ENCODE data around the gene ABHD6.

The ABHD6 gene

GRCh38 chr3:58243976-58244585, 6.5 kb downstream of the ABHD6 start:
- Histone ChIP-seq H3K9ac (ENCODE audit: low read length) (no peak overlapping the region), H3K4me1 (ENCODE audit: control insufficient read depth, insufficient read depth, low read length) (peaks cover 6% of the 10 kb centered on the region), H3K36me3 (ENCODE audit: control insufficient read depth, insufficient read depth, low read length) (no peaks in the 10 kb centered on the region), H3K27me3 (ENCODE audit: control insufficient read depth, insufficient read depth, low read length) (peaks cover 4% of the 10 kb centered on the region; the same call in 1 of the 2 replicates), H3K4me3 (ENCODE audit: low read depth, low read length) (no peak overlapping the region), H3K27ac (ENCODE audit: low read depth, low read length) (no peak overlapping the region), H3K9me3 (ENCODE audit: control insufficient read depth, insufficient read depth, low read depth, low read length) (no peaks in the 10 kb centered on the region)

GRCh38 chr3:58246148-58247047, 8.8 kb downstream of the ABHD6 start:
- Histone ChIP-seq H3K27ac (ENCODE audit: low read depth, low read length) (no peak overlapping the region), H3K4me3 (ENCODE audit: low read depth, low read length) (no peak overlapping the region), H3K4me1 (ENCODE audit: control insufficient read depth, insufficient read depth, low read length) (peaks cover 16% of the 10 kb centered on the region), H3K9ac (ENCODE audit: low read length) (no peak overlapping the region), H3K9me3 (ENCODE audit: control insufficient read depth, insufficient read depth, low read depth, low read length) (no peaks in the 10 kb centered on the region), H3K36me3 (ENCODE audit: control insufficient read depth, insufficient read depth, low read length) (no peaks in the 10 kb centered on the region), H3K27me3 (ENCODE audit: control insufficient read depth, insufficient read depth, low read length) (no peaks in the 10 kb centered on the region)

DNA sequence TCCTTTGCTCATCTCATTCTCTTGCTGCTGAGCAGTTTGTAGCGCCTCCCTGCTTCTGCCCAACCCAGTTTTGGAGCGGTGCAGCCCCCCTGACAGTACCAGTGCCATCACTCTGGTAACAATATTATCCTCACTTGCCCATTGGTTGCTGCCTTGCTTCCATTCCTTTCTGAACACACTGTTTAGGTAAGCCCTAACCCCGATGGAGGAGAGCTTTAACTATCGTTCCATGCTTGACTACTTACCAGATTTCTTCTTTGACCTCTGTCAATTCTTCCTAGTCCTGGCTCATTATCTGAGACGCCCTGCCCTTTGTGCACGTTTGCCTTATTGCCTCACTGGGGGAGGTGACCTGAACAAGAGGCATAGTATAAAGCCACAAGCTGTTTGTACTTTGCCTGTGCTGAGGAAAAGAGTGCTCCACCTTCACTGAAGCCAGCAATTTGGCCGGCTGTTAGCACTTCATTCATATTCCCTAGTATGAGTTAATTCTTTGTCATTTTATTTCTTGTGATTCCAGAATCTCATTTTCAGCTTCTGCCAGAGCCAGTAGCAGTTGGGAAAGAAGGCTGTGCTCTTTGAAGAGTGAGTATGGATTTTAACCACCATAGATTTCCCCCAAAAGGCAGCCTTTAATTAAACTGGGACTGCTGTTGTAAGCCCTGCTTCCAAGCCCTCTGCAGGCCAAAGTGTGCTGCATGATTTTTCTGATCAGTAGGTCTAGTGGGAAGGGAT, 11.9 kb downstream of the ABHD6 start:
- Histone ChIP-seq H3K36me3 (ENCODE audit: control insufficient read depth, insufficient read depth, low read length) (no peaks in the 10 kb centered on the region), H3K9ac (ENCODE audit: low read length) (no peak overlapping the region), H3K27ac (ENCODE audit: low read depth, low read length) (no peak overlapping the region), H3K27me3 (ENCODE audit: control insufficient read depth, insufficient read depth, low read length) (no peaks in the 10 kb centered on the region), H3K9me3 (ENCODE audit: control insufficient read depth, insufficient read depth, low read depth, low read length) (no peaks in the 10 kb centered on the region), H3K4me1 (ENCODE audit: control insufficient read depth, insufficient read depth, low read length) (peaks cover 16% of the 10 kb centered on the region), H3K4me3 (ENCODE audit: low read depth, low read length) (no peak overlapping the region; the same call in 1 of the 2 replicates)

GRCh38 chr3:58250093-58250707, 12.6 kb downstream of the ABHD6 start:
- Histone ChIP-seq H3K36me3 (ENCODE audit: control insufficient read depth, insufficient read depth, low read length) (no peaks in the 10 kb centered on the region), H3K27me3 (ENCODE audit: control insufficient read depth, insufficient read depth, low read length) (no peaks in the 10 kb centered on the region)

GRCh38 chr3:58251631-58252035, 14.0 kb downstream of the ABHD6 start:
- H3K27me3 ChIP-seq (ENCODE audit: control insufficient read depth, insufficient read depth, low read length), result no peaks in the 10 kb centered on the region
- H3K9ac ChIP-seq (ENCODE audit: low read length), result no peak overlapping the region
- no peaks in the 10 kb centered on the region for H3K36me3 ChIP-seq (ENCODE audit: control insufficient read depth, insufficient read depth, low read length)
- no peak overlapping the region for H3K4me3 ChIP-seq (ENCODE audit: low read depth, low read length)
- peaks cover 10% of the 10 kb centered on the region for H3K4me1 ChIP-seq (ENCODE audit: control insufficient read depth, insufficient read depth, low read length)
- no peaks in the 10 kb centered on the region for H3K9me3 ChIP-seq (ENCODE audit: control insufficient read depth, insufficient read depth, low read depth, low read length)
- no peak overlapping the region for H3K27ac ChIP-seq (ENCODE audit: low read depth, low read length)

More at GRCh38 chr3:58250093-58250707, 12.6 kb downstream of the ABHD6 start:
- peak overlapping the region; percentile 0 for H3K9ac ChIP-seq (ENCODE audit: low read length)
- H3K4me3 ChIP-seq (ENCODE audit: low read depth, low read length), result no peak overlapping the region
- no peaks in the 10 kb centered on the region for H3K9me3 ChIP-seq (ENCODE audit: control insufficient read depth, insufficient read depth, low read depth, low read length)
- H3K27ac ChIP-seq (ENCODE audit: low read depth, low read length), result no peak overlapping the region
- H3K4me1 ChIP-seq (ENCODE audit: control insufficient read depth, insufficient read depth, low read length), result peaks cover 16% of the 10 kb centered on the region

- Histone ChIP-seq H3K36me3 (ENCODE audit: control insufficient read depth, insufficient read depth, low read length) (no peaks in the 10 kb centered on the region), H3K9me3 (ENCODE audit: control insufficient read depth, insufficient read depth, low read depth, low read length) (no peaks in the 10 kb centered on the region), H3K4me3 (ENCODE audit: low read depth, low read length) (no peak overlapping the region), H3K9ac (ENCODE audit: low read length) (no peak overlapping the region), H3K27me3 (ENCODE audit: control insufficient read depth, insufficient read depth, low read length) (no peaks in the 10 kb centered on the region), H3K27ac (ENCODE audit: low read depth, low read length) (no peak overlapping the region), H3K4me1 (ENCODE audit: control insufficient read depth, insufficient read depth, low read length) (peaks cover 9% of the 10 kb centered on the region)
Measured at GRCh38 chr3:58254144-58254543, 16.6 kb downstream of the ABHD6 start.

DNA sequence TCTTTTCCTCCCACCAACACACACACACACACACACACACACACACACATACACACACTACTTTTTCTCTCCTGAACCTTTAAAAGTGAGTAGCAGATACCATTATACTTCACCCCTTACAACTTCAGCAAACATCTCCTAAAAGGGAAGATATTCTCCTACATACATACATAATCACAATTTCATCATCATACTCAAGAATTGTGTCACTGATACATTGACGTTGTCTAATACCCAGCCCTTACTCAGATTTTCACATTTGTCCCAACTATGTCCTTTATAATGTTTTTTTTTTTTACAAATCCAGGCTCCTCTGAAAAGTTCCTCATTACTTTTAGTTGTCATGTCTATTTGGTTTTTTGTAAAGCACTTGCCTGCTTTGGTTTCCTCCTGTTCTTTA, 18.5 kb downstream of the ABHD6 start:
- Histone ChIP-seq H3K9ac (ENCODE audit: low read length) (no peak overlapping the region), H3K27me3 (ENCODE audit: control insufficient read depth, insufficient read depth, low read length) (no peaks in the 10 kb centered on the region), H3K27ac (ENCODE audit: low read depth, low read length) (no peak overlapping the region), H3K9me3 (ENCODE audit: control insufficient read depth, insufficient read depth, low read depth, low read length) (no peaks in the 10 kb centered on the region), H3K4me3 (ENCODE audit: low read depth, low read length) (no peak overlapping the region), H3K36me3 (ENCODE audit: control insufficient read depth, insufficient read depth, low read length) (no peaks in the 10 kb centered on the region), H3K4me1 (ENCODE audit: control insufficient read depth, insufficient read depth, low read length) (no peaks in the 10 kb centered on the region)

DNA sequence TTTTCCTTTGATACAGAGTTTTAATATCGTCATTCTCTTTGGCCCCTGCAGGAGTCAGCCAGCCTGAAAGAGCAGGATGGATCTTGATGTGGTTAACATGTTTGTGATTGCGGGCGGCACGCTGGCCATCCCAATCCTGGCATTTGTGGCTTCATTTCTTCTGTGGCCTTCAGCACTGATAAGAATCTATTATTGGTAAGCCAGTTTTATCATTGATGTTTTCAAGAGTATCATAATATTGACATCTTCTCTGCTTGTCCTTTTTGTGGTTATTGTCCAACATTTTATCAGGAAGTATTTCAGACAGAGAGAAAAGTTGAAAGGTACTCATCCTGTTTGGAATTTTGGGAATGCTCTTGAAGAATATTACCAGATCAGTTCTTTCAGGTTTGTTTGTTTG, 18.9 kb downstream of the ABHD6 start:
- H3K4me1 ChIP-seq (ENCODE audit: control insufficient read depth, insufficient read depth, low read length), result no peaks in the 10 kb centered on the region
- no peak overlapping the region for H3K9ac ChIP-seq (ENCODE audit: low read length)
- H3K27ac ChIP-seq (ENCODE audit: low read depth, low read length), result no peak overlapping the region
- H3K9me3 ChIP-seq (ENCODE audit: control insufficient read depth, insufficient read depth, low read depth, low read length), result no peaks in the 10 kb centered on the region
- no peak overlapping the region for H3K4me3 ChIP-seq (ENCODE audit: low read depth, low read length)
- H3K36me3 ChIP-seq (ENCODE audit: control insufficient read depth, insufficient read depth, low read length), result no peaks in the 10 kb centered on the region
- no peaks in the 10 kb centered on the region for H3K27me3 ChIP-seq (ENCODE audit: control insufficient read depth, insufficient read depth, low read length)

DNA sequence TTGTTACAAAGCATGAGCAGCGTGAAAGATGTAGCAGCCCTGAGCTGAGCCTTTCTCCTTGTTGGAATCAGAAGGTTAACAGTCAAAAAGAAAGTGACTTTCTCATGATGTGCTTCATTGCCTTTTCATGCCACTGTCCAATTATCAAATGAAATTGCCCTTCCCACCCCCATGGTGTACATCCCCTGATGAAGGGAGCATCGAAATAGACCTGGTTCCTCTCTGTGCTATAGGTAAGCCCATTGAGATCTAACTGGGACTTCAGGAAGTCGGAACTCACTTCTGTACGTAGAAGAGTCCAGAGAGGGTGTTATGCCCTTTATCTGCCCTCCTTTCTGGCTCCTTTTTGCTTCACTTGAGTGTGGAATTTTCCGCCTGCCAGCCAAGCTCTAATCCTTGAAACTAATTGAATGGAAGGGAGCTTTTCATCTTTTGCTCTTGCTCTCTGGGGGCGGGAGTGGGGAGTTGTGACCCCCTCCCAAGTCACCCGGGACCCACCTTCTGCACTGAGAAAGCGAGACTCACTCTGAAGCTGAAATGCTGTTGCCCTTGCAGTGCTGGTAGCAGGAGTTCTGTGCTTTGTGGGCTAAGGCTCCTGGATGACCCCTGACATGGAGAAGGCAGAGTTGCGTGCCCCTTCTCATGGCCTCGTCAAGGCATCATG, 20.9 kb downstream of the ABHD6 start:
- H3K27me3 ChIP-seq (ENCODE audit: control insufficient read depth, insufficient read depth, low read length), result no peaks in the 10 kb centered on the region
- H3K9me3 ChIP-seq (ENCODE audit: control insufficient read depth, insufficient read depth, low read depth, low read length), result no peaks in the 10 kb centered on the region
- no peak overlapping the region for H3K9ac ChIP-seq (ENCODE audit: low read length)
- H3K27ac ChIP-seq (ENCODE audit: low read depth, low read length), result no peak overlapping the region
- H3K4me1 ChIP-seq (ENCODE audit: control insufficient read depth, insufficient read depth, low read length), result no peaks in the 10 kb centered on the region
- no peaks in the 10 kb centered on the region for H3K36me3 ChIP-seq (ENCODE audit: control insufficient read depth, insufficient read depth, low read length)
- H3K4me3 ChIP-seq (ENCODE audit: low read depth, low read length), result no peak overlapping the region

DNA sequence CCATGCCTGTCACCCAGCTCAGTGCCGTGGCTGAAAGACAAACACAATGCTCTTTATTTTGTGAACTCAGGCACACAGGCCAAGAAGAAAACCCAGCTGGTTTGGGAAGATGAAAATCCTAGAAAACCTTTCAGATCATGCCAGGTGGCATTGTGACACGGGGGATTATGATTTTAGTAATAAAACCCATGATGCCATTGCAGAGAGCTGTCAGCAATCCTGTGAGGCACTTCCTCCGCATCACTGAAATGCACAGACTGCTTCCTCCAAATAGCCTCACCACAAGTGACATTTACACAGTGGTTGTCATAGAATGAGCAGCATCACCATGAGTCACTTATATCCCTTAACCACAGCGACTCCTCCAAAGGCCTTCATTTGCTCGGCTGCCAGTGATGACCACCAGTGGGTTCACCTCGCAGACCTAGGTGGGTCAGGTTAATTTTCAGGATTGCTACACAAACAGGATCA, 22.7 kb downstream of the ABHD6 start:
- no peak overlapping the region for H3K9ac ChIP-seq (ENCODE audit: low read length)
- no peaks in the 10 kb centered on the region for H3K4me1 ChIP-seq (ENCODE audit: control insufficient read depth, insufficient read depth, low read length)
- H3K4me3 ChIP-seq (ENCODE audit: low read depth, low read length), result no peak overlapping the region
- H3K27ac ChIP-seq (ENCODE audit: low read depth, low read length), result no peak overlapping the region
- no peaks in the 10 kb centered on the region for H3K36me3 ChIP-seq (ENCODE audit: control insufficient read depth, insufficient read depth, low read length)
- H3K27me3 ChIP-seq (ENCODE audit: control insufficient read depth, insufficient read depth, low read length), result no peaks in the 10 kb centered on the region
- H3K9me3 ChIP-seq (ENCODE audit: control insufficient read depth, insufficient read depth, low read depth, low read length), result no peaks in the 10 kb centered on the region
